ENCODE results near the gene ACTG1.
"Not testable (repeated sequence)": the region's sequence is repeated elsewhere in the genome, so short reads cannot be mapped to it uniquely, and the experiment has no call there.

- TF ChIP-seq CTCF, POLR2A (IDR thresholded peaks at IDR 0.05): not testable (repeated sequence)
Measured at GRCh38 chr17:81531998-81532404, 19.4 kb upstream of the ACTG1 start.
